ENCODE measurements around the gene AGTR1.

The AGTR1 gene

DNA sequence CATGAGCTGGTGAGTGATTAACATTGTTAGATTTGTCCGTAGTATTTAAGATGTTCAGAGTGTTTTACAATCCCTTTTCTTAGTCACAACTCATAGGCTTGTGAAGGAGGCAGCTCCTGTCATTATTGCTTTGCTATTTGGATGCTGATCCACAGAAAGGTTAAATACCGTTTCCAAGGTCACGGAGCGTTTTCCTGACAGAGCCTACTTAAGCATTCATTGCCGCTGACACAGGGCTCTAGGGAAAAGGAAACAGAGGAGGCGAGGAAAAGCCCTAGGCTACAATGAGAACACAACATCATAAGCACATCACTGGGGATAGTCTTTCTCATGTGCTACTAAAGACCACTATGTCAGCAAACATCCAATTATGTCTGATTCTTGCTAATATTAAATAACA, 91.4 kb downstream of the AGTR1 start:
- H3K27ac ChIP-seq (ENCODE audit: low read depth, low read length, poor library complexity, severe bottlenecking): no peak overlapping the region
- H3K27me3 ChIP-seq (ENCODE audit: insufficient read depth, low read length): no peaks in the 10 kb centered on the region; the same call in 1 of the 2 replicates
- H2AFZ ChIP-seq (ENCODE audit: low read length): no peak overlapping the region
- H3K9me2 ChIP-seq (ENCODE audit: low read depth, low read length): no peaks in the 10 kb centered on the region
- no peaks in the 10 kb centered on the region for H4K20me1 ChIP-seq (ENCODE audit: insufficient read depth, low read length)
- no peaks in the 10 kb centered on the region for H3F3A ChIP-seq (ENCODE audit: insufficient read depth, low read length)
- no peak for TF ChIP-seq EZH2 (IDR thresholded peaks at IDR 0.05; ENCODE audit: borderline replicate concordance, low read length)
- TF ChIP-seq, protein P1, sequence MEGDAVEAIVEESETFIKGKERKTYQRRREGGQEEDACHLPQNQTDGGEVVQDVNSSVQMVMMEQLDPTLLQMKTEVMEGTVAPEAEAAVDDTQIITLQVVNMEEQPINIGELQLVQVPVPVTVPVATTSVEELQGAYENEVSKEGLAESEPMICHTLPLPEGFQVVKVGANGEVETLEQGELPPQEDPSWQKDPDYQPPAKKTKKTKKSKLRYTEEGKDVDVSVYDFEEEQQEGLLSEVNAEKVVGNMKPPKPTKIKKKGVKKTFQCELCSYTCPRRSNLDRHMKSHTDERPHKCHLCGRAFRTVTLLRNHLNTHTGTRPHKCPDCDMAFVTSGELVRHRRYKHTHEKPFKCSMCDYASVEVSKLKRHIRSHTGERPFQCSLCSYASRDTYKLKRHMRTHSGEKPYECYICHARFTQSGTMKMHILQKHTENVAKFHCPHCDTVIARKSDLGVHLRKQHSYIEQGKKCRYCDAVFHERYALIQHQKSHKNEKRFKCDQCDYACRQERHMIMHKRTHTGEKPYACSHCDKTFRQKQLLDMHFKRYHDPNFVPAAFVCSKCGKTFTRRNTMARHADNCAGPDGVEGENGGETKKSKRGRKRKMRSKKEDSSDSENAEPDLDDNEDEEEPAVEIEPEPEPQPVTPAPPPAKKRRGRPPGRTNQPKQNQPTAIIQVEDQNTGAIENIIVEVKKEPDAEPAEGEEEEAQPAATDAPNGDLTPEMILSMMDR (IDR thresholded peaks at IDR 0.05; ENCODE audit: low read length): no peak
- no peaks in the 10 kb centered on the region for H3K9me3 ChIP-seq (ENCODE audit: low read length)
- H3K4me3 ChIP-seq (ENCODE audit: low read depth, low read length, poor library complexity, severe bottlenecking): no peak overlapping the region
- H3K36me3 ChIP-seq (ENCODE audit: insufficient read depth, low read length): no peaks in the 10 kb centered on the region
- H3K4me1 ChIP-seq (ENCODE audit: insufficient read depth, low read length, severe bottlenecking): no peaks in the 10 kb centered on the region
- no peaks in the 10 kb centered on the region for H3K79me2 ChIP-seq (ENCODE audit: insufficient read depth, low read length)
- H3K4me2 ChIP-seq (ENCODE audit: low read length): no peak overlapping the region
- H3K9ac ChIP-seq (ENCODE audit: low read length): no peak overlapping the region

DNA sequence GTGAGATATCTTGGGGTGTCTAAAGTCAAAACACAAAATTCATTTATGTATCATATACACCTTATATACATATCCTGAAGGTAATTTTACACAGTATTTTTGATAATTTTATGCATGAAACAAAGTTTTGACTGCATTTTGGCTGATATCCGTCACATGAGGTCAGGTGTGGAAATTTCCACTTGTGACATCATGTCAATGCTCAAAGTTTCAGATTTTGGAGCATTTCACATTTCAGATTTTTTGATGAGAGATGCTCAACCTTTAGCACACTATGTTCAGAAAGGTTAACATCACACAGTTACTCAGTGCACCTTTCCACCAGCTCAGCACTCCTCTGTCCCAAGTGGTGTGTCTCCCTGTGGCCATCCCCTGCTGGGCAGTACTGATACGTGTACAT, 92.2 kb downstream of the AGTR1 start:
- Histone ChIP-seq H3K79me2 (ENCODE audit: insufficient read depth, low read length) (no peaks in the 10 kb centered on the region), H3K4me1 (ENCODE audit: insufficient read depth, low read length, severe bottlenecking) (no peaks in the 10 kb centered on the region), H4K20me1 (ENCODE audit: insufficient read depth, low read length) (no peaks in the 10 kb centered on the region), H3F3A (ENCODE audit: insufficient read depth, low read length) (no peaks in the 10 kb centered on the region), H3K9me3 (ENCODE audit: low read length) (no peaks in the 10 kb centered on the region), H3K4me3 (ENCODE audit: low read depth, low read length, poor library complexity, severe bottlenecking) (no peak overlapping the region), H3K27me3 (ENCODE audit: insufficient read depth, low read length) (no peaks in the 10 kb centered on the region; the same call in 1 of the 2 replicates), H3K27ac (ENCODE audit: low read depth, low read length, poor library complexity, severe bottlenecking) (no peak overlapping the region), H3K9ac (ENCODE audit: low read length) (no peak overlapping the region), H3K36me3 (ENCODE audit: insufficient read depth, low read length) (no peaks in the 10 kb centered on the region), H3K4me2 (ENCODE audit: low read length) (no peak overlapping the region), H2AFZ (ENCODE audit: low read length) (no peak overlapping the region), H3K9me2 (ENCODE audit: low read depth, low read length) (no peaks in the 10 kb centered on the region)
- no peak for TF ChIP-seq EZH2 (IDR thresholded peaks at IDR 0.05; ENCODE audit: borderline replicate concordance, low read length)
- TF ChIP-seq, protein P1 (IDR thresholded peaks at IDR 0.05; ENCODE audit: low read length): no peak

DNA sequence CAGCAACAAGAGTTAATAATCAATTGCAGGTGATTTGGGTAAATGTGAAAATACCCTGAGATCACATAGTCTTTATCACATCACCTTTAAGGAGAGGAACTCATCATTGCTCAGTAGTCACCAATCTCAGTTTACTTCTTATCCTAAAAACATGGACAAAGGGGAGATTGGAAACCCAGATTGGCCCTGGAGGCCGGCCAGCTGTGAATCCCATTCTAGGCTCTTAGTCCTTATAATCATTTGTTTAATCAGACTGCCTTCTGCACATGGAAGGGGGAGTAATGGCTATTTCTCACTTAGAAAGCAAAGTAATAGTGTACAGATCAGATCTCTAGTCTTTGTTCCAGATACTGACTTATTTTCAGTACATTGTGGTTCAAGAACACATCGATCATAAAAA, 92.7 kb downstream of the AGTR1 start:
- H2AFZ ChIP-seq (ENCODE audit: low read length): no peak overlapping the region
- no peaks in the 10 kb centered on the region; the same call in 1 of the 2 replicates for H3K27me3 ChIP-seq (ENCODE audit: insufficient read depth, low read length)
- H3K27ac ChIP-seq (ENCODE audit: low read depth, low read length, poor library complexity, severe bottlenecking): no peak overlapping the region
- H3K4me1 ChIP-seq (ENCODE audit: insufficient read depth, low read length, severe bottlenecking): no peaks in the 10 kb centered on the region
- H3F3A ChIP-seq (ENCODE audit: insufficient read depth, low read length): no peaks in the 10 kb centered on the region
- no peaks in the 10 kb centered on the region for H3K79me2 ChIP-seq (ENCODE audit: insufficient read depth, low read length)
- no peak overlapping the region for H3K4me3 ChIP-seq (ENCODE audit: low read depth, low read length, poor library complexity, severe bottlenecking)
- H3K9me2 ChIP-seq (ENCODE audit: low read depth, low read length): no peaks in the 10 kb centered on the region
- H3K9ac ChIP-seq (ENCODE audit: low read length): no peak overlapping the region
- no peaks in the 10 kb centered on the region for H3K36me3 ChIP-seq (ENCODE audit: insufficient read depth, low read length)
- no peaks in the 10 kb centered on the region for H4K20me1 ChIP-seq (ENCODE audit: insufficient read depth, low read length)
- no peak for TF ChIP-seq EZH2 (IDR thresholded peaks at IDR 0.05; ENCODE audit: borderline replicate concordance, low read length)
- TF ChIP-seq, protein P1 (IDR thresholded peaks at IDR 0.05; ENCODE audit: low read length): no peak
- H3K4me2 ChIP-seq (ENCODE audit: low read length): no peak overlapping the region
- no peaks in the 10 kb centered on the region for H3K9me3 ChIP-seq (ENCODE audit: low read length)

All from OCI-LY1 (cell line).